HepG2 (cell line): Measurements from ENCODE around the gene SDF2. TPM values are rescaled to one million over a fixed set of nuclear protein-coding genes. Genes with fewer than 3 reads are reported as not detected.

Source experiments
- IKZF4 ChIP-seq: sonication (generic); formaldehyde crosslinking; IDR thresholded peaks from 2 replicates; pipeline ENCODE4 v1.5.1; 2020; ENCODE audit warnings: borderline replicate concordance, mild to moderate bottlenecking, low read depth, missing genetic modification reagents; ENCODE audit errors: not compliant biosample characterization
- SALL1 ChIP-seq: sonication (generic); formaldehyde crosslinking; IDR thresholded peaks from 2 replicates; pipeline ENCODE4 v1.8.0; 2022; ENCODE audit warnings: mild to moderate bottlenecking, missing genetic modification reagents
- ZBTB4 ChIP-seq: sonication (generic); formaldehyde crosslinking; IDR thresholded peaks from 2 replicates; pipeline ENCODE4 v1.4.0; 2020; ENCODE audit warnings: missing genetic modification reagents, mild to moderate bottlenecking, borderline replicate concordance
- ZMAT3 ChIP-seq: sonication (generic); formaldehyde crosslinking; conservative IDR thresholded peaks from 2 replicates; pipeline ENCODE4 v1.7.0; 2021; ENCODE audit warnings: missing genetic modification reagents
- ZNF446 ChIP-seq: sonication (generic); formaldehyde crosslinking; IDR thresholded peaks from 2 replicates; pipeline ENCODE4 v1.5.0; 2020; ENCODE audit warnings: mild to moderate bottlenecking, missing genetic modification reagents
- ZNF569 ChIP-seq: sonication (generic); formaldehyde crosslinking; IDR thresholded peaks from 2 replicates; pipeline ENCODE4 v1.5.0; 2020; ENCODE audit warnings: mild to moderate bottlenecking, missing genetic modification reagents, moderate library complexity, borderline replicate concordance
- polyA plus RNA-seq, 8 experiments: library from polyadenylated mRNA; depleted of rRNA in 3 of 8; stranded (reverse) in 7 of 8; unstranded in 1 of 8; fragments of >200 nt; fragmentation: Illumina TruSeq in 4 of 8; extraction: Trizol in 4 of 8; gene quantifications; 2 replicates each; pipeline versions ENCODE4 v1.2.1 to v1.2.3, GENCODE V29; 2011 to 2016; ENCODE audit warnings: low read depth in 4 of 8, missing spikeins in 1 of 8, mixed read lengths in 1 of 8; ENCODE audit not compliant: insufficient read depth in 1 of 8
- total RNA-seq, 5 experiments: library from RNA; depleted of rRNA; stranded (reverse); fragments of >200 nt; fragmentation: Illumina TruSeq; extraction: Trizol; gene quantifications; 2 replicates each; pipeline ENCODE4 v1.2.3, GENCODE V29; 2016; ENCODE audit warnings: low read depth in 1 of 5
- TF ChIP-seq, protein P1 (sequence below): sonication (generic); formaldehyde crosslinking; IDR thresholded peaks from 2 replicates; pipeline ENCODE4 v1.9.0; 2021; ENCODE audit warnings: missing genetic modification reagents, borderline replicate concordance
- TF ChIP-seq, protein P2 (sequence below), 2 experiments: sonication (generic) in 1 of 2; formaldehyde crosslinking in 1 of 2; IDR thresholded peaks; 2 replicates each; pipeline versions ENCODE4 v1.4.0 to v1.6.1; 2016 to 2020; ENCODE audit warnings: borderline replicate concordance in 1 of 2, low read depth in 1 of 2, mild to moderate bottlenecking in 1 of 2, missing genetic modification reagents in 1 of 2
- TF ChIP-seq, protein P3 (sequence below): sonication (generic); formaldehyde crosslinking; IDR thresholded peaks from 2 replicates; pipeline ENCODE4 v1.5.0; 2020; ENCODE audit warnings: mild to moderate bottlenecking, missing genetic modification reagents
- TF ChIP-seq, protein P4 (sequence below): IDR thresholded peaks from 2 replicates; pipeline ENCODE4 v1.6.1; 2016; ENCODE audit warnings: mild to moderate bottlenecking, missing biosample characterization, missing genetic modification reagents
- TF ChIP-seq, protein P5 (sequence below): IDR thresholded peaks from 2 replicates; pipeline ENCODE4 v1.6.1; 2018; ENCODE audit warnings: missing genetic modification reagents

SDF2 gene
- total and polyA plus RNA-seq, 2 of the 13 experiments (the other 11 are each of a cell fraction or from before 2014, with no cell fraction given), result 58.2 to 58.4 TPM

- TF ChIP-seq, protein P1, sequence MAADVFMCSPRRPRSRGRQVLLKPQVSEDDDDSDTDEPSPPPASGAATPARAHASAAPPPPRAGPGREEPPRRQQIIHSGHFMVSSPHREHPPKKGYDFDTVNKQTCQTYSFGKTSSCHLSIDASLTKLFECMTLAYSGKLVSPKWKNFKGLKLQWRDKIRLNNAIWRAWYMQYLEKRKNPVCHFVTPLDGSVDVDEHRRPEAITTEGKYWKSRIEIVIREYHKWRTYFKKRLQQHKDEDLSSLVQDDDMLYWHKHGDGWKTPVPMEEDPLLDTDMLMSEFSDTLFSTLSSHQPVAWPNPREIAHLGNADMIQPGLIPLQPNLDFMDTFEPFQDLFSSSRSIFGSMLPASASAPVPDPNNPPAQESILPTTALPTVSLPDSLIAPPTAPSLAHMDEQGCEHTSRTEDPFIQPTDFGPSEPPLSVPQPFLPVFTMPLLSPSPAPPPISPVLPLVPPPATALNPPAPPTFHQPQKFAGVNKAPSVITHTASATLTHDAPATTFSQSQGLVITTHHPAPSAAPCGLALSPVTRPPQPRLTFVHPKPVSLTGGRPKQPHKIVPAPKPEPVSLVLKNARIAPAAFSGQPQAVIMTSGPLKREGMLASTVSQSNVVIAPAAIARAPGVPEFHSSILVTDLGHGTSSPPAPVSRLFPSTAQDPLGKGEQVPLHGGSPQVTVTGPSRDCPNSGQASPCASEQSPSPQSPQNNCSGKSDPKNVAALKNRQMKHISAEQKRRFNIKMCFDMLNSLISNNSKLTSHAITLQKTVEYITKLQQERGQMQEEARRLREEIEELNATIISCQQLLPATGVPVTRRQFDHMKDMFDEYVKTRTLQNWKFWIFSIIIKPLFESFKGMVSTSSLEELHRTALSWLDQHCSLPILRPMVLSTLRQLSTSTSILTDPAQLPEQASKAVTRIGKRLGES, result no peak
- TF ChIP-seq IKZF4 (CRISPR knock-in tag) (no peak), ZNF569 (CRISPR knock-in tag) (no peak), ZMAT3 (peak; percentile 20; the same call in 1 of the 2 replicates), ZBTB4 (no peak), SALL1 (peak; percentile 75), ZNF446 (no peak)
- TF ChIP-seq, protein P2, sequence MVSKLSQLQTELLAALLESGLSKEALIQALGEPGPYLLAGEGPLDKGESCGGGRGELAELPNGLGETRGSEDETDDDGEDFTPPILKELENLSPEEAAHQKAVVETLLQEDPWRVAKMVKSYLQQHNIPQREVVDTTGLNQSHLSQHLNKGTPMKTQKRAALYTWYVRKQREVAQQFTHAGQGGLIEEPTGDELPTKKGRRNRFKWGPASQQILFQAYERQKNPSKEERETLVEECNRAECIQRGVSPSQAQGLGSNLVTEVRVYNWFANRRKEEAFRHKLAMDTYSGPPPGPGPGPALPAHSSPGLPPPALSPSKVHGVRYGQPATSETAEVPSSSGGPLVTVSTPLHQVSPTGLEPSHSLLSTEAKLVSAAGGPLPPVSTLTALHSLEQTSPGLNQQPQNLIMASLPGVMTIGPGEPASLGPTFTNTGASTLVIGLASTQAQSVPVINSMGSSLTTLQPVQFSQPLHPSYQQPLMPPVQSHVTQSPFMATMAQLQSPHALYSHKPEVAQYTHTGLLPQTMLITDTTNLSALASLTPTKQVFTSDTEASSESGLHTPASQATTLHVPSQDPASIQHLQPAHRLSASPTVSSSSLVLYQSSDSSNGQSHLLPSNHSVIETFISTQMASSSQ (IDR thresholded peaks at IDR 0.05; ENCODE audit: low read depth), result no peak
- TF ChIP-seq, protein P2 (CRISPR knock-in tag; IDR thresholded peaks at IDR 0.05; ENCODE audit: borderline replicate concordance), result peak; percentile 64; the same call in 1 of the 2 replicates
- TF ChIP-seq, protein P3, sequence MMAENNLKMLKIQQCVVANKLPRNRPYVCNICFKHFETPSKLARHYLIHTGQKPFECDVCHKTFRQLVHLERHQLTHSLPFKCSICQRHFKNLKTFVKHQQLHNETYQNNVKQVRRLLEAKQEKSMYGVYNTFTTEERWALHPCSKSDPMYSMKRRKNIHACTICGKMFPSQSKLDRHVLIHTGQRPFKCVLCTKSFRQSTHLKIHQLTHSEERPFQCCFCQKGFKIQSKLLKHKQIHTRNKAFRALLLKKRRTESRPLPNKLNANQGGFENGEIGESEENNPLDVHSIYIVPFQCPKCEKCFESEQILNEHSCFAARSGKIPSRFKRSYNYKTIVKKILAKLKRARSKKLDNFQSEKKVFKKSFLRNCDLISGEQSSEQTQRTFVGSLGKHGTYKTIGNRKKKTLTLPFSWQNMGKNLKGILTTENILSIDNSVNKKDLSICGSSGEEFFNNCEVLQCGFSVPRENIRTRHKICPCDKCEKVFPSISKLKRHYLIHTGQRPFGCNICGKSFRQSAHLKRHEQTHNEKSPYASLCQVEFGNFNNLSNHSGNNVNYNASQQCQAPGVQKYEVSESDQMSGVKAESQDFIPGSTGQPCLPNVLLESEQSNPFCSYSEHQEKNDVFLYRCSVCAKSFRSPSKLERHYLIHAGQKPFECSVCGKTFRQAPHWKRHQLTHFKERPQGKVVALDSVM (CRISPR knock-in tag), result no peak
- TF ChIP-seq, protein P4, sequence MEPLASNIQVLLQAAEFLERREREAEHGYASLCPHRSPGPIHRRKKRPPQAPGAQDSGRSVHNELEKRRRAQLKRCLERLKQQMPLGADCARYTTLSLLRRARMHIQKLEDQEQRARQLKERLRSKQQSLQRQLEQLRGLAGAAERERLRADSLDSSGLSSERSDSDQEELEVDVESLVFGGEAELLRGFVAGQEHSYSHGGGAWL, result peak; percentile 58; the same call in 1 of the 2 replicates
- TF ChIP-seq, protein P5, sequence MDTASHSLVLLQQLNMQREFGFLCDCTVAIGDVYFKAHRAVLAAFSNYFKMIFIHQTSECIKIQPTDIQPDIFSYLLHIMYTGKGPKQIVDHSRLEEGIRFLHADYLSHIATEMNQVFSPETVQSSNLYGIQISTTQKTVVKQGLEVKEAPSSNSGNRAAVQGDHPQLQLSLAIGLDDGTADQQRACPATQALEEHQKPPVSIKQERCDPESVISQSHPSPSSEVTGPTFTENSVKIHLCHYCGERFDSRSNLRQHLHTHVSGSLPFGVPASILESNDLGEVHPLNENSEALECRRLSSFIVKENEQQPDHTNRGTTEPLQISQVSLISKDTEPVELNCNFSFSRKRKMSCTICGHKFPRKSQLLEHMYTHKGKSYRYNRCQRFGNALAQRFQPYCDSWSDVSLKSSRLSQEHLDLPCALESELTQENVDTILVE (CRISPR knock-in tag), result peak; percentile 74; the same call in 1 of the 2 replicates
Measured at GRCh38 chr17:28661635-28662526, at the start of gene SDF2, which contains the start of gene SUPT6H (continued).
